Panc1 (cell line): ENCODE data around the gene ARHGAP6. TPM values are rescaled to one million over a fixed set of nuclear protein-coding genes. Genes with fewer than 3 reads are reported as not detected.

Source experiments
- ATAC-seq: fragments of 200-7000 bp; cut with Tn5 transposase; 2 replicates; pipeline ENCODE4 v1.9.1; 2020; ENCODE audit warnings: mild to moderate bottlenecking, moderate library complexity
- BruUV-seq: library from RNA; stranded (reverse); fragments of 400-500 nt; replicated peaks from 2 replicates; lab custom pipeline; 2021; lab: Mats Ljungman, UMichigan
- CTCF ChIA-PET: fragments of 300-600 bp; sonication (Branson Sonifier 250); formaldehyde crosslinking; loops from one replicate; lab custom pipeline; 2022; ENCODE audit warnings: antibody characterized with exemption; lab: Charles Lee
- POLR2A ChIA-PET: fragments of 300-600 bp; sonication (Branson Sonifier 250); formaldehyde crosslinking; loops from one replicate; lab custom pipeline; 2022; ENCODE audit warnings: antibody characterized with exemption; lab: Charles Lee
- DNase-seq: peaks from one replicate; pipeline ENCODE4 v3.0.0-alpha.2; 2010; ENCODE audit warnings: low read depth, low spot score
- H3K27ac ChIP-seq: 2 replicates; pipeline ENCODE4 v1.5.1; 2011; ENCODE audit warnings: mild to moderate bottlenecking, low read length, inconsistent platforms
- H3K27me3 ChIP-seq: fragments of 200-500 bp; sonication (Bioruptor generic); 2 replicates; pipeline ENCODE4 v1.6.0; 2014; ENCODE audit warnings: low read length, inconsistent platforms; ENCODE audit not compliant: control insufficient read depth, insufficient read depth
- H3K36me3 ChIP-seq: fragments of 200-500 bp; sonication (Bioruptor generic); 2 replicates; pipeline ENCODE4 v1.5.1; 2014; ENCODE audit warnings: inconsistent platforms, mild to moderate bottlenecking, low read length, moderate library complexity; ENCODE audit not compliant: control insufficient read depth, insufficient read depth
- H3K4me1 ChIP-seq: 2 replicates; pipeline ENCODE4 v1.5.1; 2011; ENCODE audit warnings: inconsistent platforms, mild to moderate bottlenecking, low read length, moderate library complexity; ENCODE audit not compliant: control insufficient read depth, insufficient read depth
- H3K4me3 ChIP-seq, 2 experiments: 2 replicates each; pipeline ENCODE4 v1.5.1; 2011 to 2012; ENCODE audit warnings: low read depth in 2 of 2, low read length in 2 of 2, mild to moderate bottlenecking in 2 of 2, inconsistent platforms in 1 of 2, moderate library complexity in 1 of 2
- H3K9me3 ChIP-seq: fragments of 200-500 bp; sonication (Bioruptor generic); 2 replicates; pipeline ENCODE4 v1.5.1; 2014; ENCODE audit warnings: low read depth, mild to moderate bottlenecking, inconsistent platforms, low read length, moderate library complexity; ENCODE audit not compliant: control insufficient read depth, insufficient read depth
- CTCF ChIP-seq: fragments of 450-650 bp; IDR thresholded peaks from 2 replicates; pipeline ENCODE4 v1.5.1; 2017; ENCODE audit warnings: mild to moderate bottlenecking
- POLR2AphosphoS5 ChIP-seq: IDR thresholded peaks from 2 replicates; pipeline ENCODE4 v1.6.1; 2012; ENCODE audit warnings: mild to moderate bottlenecking, low read depth, low read length, moderate library complexity
- REST ChIP-seq, 2 experiments: IDR thresholded peaks; 2 replicates each; pipeline ENCODE4 v1.6.1; 2011 to 2012; ENCODE audit warnings: low read depth in 2 of 2, control low read depth in 1 of 2, low read length in 1 of 2, mild to moderate bottlenecking in 1 of 2, moderate library complexity in 1 of 2; ENCODE audit not compliant: insufficient read depth in 1 of 2
- SIN3A ChIP-seq: IDR thresholded peaks from 2 replicates; pipeline ENCODE4 v1.6.1; 2012; ENCODE audit warnings: low read depth, mild to moderate bottlenecking, low read length, moderate library complexity, borderline replicate concordance; ENCODE audit not compliant: insufficient read depth
- TCF7L2 ChIP-seq: IDR thresholded peaks from 2 replicates; pipeline ENCODE4 v1.6.1; 2011; ENCODE audit warnings: mild to moderate bottlenecking, low read depth, low read length, inconsistent platforms
- in situ Hi-C: cut with HindIII; loops from 2 replicates; pipeline ENCODE4 v1.10.0; 2016; ENCODE audit warnings: low sequenced_read_pairs, low pct_unique_long_range_greater_than_20kb
- intact Hi-C: fragments of 100-400 bp; cut with micrococcal nuclease; formaldehyde crosslinking; loops from one replicate; pipeline ENCODE4 v1.10.0; 2022; ENCODE audit not compliant: unreplicated experiment
- total RNA-seq: library from RNA; stranded (reverse); gene quantifications from one replicate; pipeline ENCODE4 v1.2.1, GENCODE V29; 2021; ENCODE audit not compliant: unreplicated experiment

Gene ARHGAP6
- total RNA-seq, 1 experiment from 2014 or later, result 0.13 TPM

- CTCF ChIA-PET, result no interaction called here
- no peaks in the 10 kb centered on the region for H3K36me3 ChIP-seq
- H3K9me3 ChIP-seq, result no peaks in the 10 kb centered on the region
- ATAC-seq (no peak), DNase-seq (no peak)
- no peaks in the 10 kb centered on the region for H3K4me1 ChIP-seq
- no peaks in the 10 kb centered on the region for H3K27me3 ChIP-seq
- intact Hi-C loops, result no loop called here
- no TSS peak for BruUV-seq
- H3K4me3 ChIP-seq, result no peak overlapping the region
- in situ Hi-C loops, result no loop called here
- TF ChIP-seq POLR2AphosphoS5 (no peak), SIN3A (no peak), REST (IDR thresholded peaks at IDR 0.05; ENCODE audit: insufficient read depth in 1 of 2, low read depth in 2 of 2, low read length in 1 of 2) (no peak), CTCF (no peak), TCF7L2 (no peak)
- POLR2A ChIA-PET, result no interaction called here
- H3K27ac ChIP-seq, result no peak overlapping the region
These were observed 560.6 kb downstream of the ARHGAP6 start for GRCh38 chrX:11105080-11105479.

- TF ChIP-seq TCF7L2 (no peak), POLR2AphosphoS5 (no peak), CTCF (no peak), REST (IDR thresholded peaks at IDR 0.05; ENCODE audit: insufficient read depth in 1 of 2, low read depth in 2 of 2, low read length in 1 of 2) (no peak), SIN3A (no peak)
- Histone ChIP-seq H3K27ac (no peak overlapping the region), H3K9me3 (no peaks in the 10 kb centered on the region), H3K4me1 (no peaks in the 10 kb centered on the region), H3K4me3 (no peak overlapping the region), H3K36me3 (no peaks in the 10 kb centered on the region), H3K27me3 (no peaks in the 10 kb centered on the region)
- no TSS peak for BruUV-seq
- POLR2A ChIA-PET, result no interaction called here
- intact Hi-C loops (no loop called here), in situ Hi-C loops (no loop called here)
- no peak for ATAC-seq
- CTCF ChIA-PET, result no interaction called here
- no peak for DNase-seq
These were observed 562.0 kb downstream of the ARHGAP6 start for GRCh38 chrX:11103751-11104150.
